H1 (cell line): ENCODE results near the gene ACTN4.
"Not testable (repeated sequence)": the region's sequence is repeated elsewhere in the genome, so short reads cannot be mapped to it uniquely, and the experiment has no call there.

Source experiments
- BACH1 ChIP-seq: IDR thresholded peaks from 2 replicates; pipeline ENCODE4 v1.6.1; 2012; ENCODE audit warnings: low read length, improper control_type of control experiment
- BRCA1 ChIP-seq: IDR thresholded peaks from 2 replicates; pipeline ENCODE4 v1.6.1; 2012; ENCODE audit warnings: low read depth, low read length, improper control_type of control experiment
- EP300 ChIP-seq, 2 experiments: IDR thresholded peaks; 1 replicate in 1 of 2; 2 replicates in 1 of 2; pipeline ENCODE4 v1.6.1; 2011 to 2012; ENCODE audit warnings: low read depth in 2 of 2, low read length in 2 of 2, mild to moderate bottlenecking in 2 of 2, borderline replicate concordance in 1 of 2, inconsistent platforms in 1 of 2, moderate library complexity in 1 of 2
- EZH2 ChIP-seq: fragments of 200-600 bp; sonication (generic); IDR thresholded peaks from 2 replicates; pipeline ENCODE4 v1.7.1; 2012; ENCODE audit warnings: low read depth, mild to moderate bottlenecking, moderate library complexity, low read length, inconsistent platforms; ENCODE audit not compliant: severe bottlenecking
- JUN ChIP-seq: IDR thresholded peaks from 2 replicates; pipeline ENCODE4 v1.6.1; 2011; ENCODE audit warnings: low read depth, mild to moderate bottlenecking, improper control_type of control experiment, low read length
- NANOG ChIP-seq: IDR thresholded peaks from 2 replicates; pipeline ENCODE4 v1.6.1; 2011; ENCODE audit warnings: low read length, low read depth, mild to moderate bottlenecking, inconsistent platforms; ENCODE audit not compliant: insufficient read depth, poor library complexity, severe bottlenecking
- POLR2AphosphoS5 ChIP-seq: IDR thresholded peaks from 2 replicates; pipeline ENCODE4 v1.6.1; 2011; ENCODE audit warnings: low read depth, low read length
- SP2 ChIP-seq: IDR thresholded peaks from 2 replicates; pipeline ENCODE4 v1.6.1; 2012; ENCODE audit warnings: mild to moderate bottlenecking, low read length, inconsistent platforms
- TEAD4 ChIP-seq: IDR thresholded peaks from 2 replicates; pipeline ENCODE4 v1.6.1; 2012; ENCODE audit warnings: low read depth, low read length, inconsistent platforms, mixed read lengths
- TF ChIP-seq, protein P1 (sequence below), 3 experiments: IDR thresholded peaks; 1 replicate in 2 of 3; 2 replicates in 1 of 3; pipeline versions ENCODE4 v1.5.1 to v1.6.1; 2011; ENCODE audit warnings: low read length in 3 of 3, mild to moderate bottlenecking in 3 of 3, inconsistent platforms in 2 of 3, low read depth in 1 of 3, moderate library complexity in 1 of 3; ENCODE audit not compliant: insufficient read depth in 1 of 3; ENCODE audit errors: control extremely low read depth in 1 of 3
- TF ChIP-seq, protein P2 (sequence below): IDR thresholded peaks from 2 replicates; pipeline ENCODE4 v1.6.1; 2012; ENCODE audit warnings: inconsistent platforms
- TF ChIP-seq, protein P3 (sequence below): IDR thresholded peaks from 2 replicates; pipeline ENCODE4 v1.6.1; 2011; ENCODE audit warnings: low read depth, mild to moderate bottlenecking, low read length; ENCODE audit not compliant: insufficient read depth

DNA sequence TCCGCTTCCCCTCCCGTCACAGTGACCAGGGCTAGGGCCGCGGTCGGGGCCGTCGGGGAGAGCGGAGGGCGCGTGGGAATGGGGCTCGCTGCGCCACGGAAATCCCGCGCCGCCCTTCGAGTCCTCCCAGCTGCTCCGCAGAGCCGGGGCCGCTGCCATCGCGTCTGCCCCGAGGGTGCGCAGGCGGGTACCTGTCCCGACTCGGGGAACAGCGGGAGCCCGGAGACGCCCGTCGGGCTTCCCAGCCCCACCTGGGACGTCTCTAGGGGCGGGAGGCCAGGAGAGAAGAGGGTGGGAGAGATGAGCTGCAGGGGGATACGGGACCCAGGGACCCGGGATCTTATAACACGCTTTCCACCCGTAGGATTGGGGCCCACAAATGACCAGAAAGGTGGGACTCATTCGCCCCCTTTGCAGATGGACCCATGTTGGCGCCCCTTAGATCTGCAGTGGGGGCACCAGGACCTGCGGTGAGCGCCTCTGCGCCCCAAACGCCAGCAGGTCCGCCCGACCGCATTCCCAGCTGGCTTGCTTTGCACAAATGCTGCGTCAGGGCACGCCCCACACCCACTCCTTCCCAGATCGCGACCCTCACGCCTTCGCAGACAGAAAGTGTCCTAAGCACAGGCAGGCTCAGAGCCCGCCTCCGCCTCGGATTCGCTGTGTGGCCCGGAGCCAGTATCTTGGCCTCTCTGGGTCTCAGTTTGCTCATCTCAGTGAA lies 122.9 kb downstream of the ACTN4 start:
- not testable (repeated sequence) for TF ChIP-seq EZH2; TEAD4; EP300 (IDR thresholded peaks at IDR 0.05; ENCODE audit: borderline replicate concordance in 1 of 2, low read depth in 2 of 2, low read length in 2 of 2); BACH1; BRCA1; POLR2AphosphoS5; JUN; NANOG; SP2
- TF ChIP-seq, protein P1, sequence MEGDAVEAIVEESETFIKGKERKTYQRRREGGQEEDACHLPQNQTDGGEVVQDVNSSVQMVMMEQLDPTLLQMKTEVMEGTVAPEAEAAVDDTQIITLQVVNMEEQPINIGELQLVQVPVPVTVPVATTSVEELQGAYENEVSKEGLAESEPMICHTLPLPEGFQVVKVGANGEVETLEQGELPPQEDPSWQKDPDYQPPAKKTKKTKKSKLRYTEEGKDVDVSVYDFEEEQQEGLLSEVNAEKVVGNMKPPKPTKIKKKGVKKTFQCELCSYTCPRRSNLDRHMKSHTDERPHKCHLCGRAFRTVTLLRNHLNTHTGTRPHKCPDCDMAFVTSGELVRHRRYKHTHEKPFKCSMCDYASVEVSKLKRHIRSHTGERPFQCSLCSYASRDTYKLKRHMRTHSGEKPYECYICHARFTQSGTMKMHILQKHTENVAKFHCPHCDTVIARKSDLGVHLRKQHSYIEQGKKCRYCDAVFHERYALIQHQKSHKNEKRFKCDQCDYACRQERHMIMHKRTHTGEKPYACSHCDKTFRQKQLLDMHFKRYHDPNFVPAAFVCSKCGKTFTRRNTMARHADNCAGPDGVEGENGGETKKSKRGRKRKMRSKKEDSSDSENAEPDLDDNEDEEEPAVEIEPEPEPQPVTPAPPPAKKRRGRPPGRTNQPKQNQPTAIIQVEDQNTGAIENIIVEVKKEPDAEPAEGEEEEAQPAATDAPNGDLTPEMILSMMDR (IDR thresholded peaks at IDR 0.05; ENCODE audit: control extremely low read depth in 1 of 3, insufficient read depth in 1 of 3, low read depth in 1 of 3, low read length in 3 of 3) = not testable (repeated sequence)
- TF ChIP-seq, protein P2, sequence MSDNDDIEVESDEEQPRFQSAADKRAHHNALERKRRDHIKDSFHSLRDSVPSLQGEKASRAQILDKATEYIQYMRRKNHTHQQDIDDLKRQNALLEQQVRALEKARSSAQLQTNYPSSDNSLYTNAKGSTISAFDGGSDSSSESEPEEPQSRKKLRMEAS = not testable (repeated sequence)
- TF ChIP-seq, protein P3, sequence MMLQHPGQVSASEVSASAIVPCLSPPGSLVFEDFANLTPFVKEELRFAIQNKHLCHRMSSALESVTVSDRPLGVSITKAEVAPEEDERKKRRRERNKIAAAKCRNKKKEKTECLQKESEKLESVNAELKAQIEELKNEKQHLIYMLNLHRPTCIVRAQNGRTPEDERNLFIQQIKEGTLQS = not testable (repeated sequence)
